ENCODE data around the gene SLC6A14. TPM values are rescaled to one million over a fixed set of nuclear protein-coding genes. Genes with fewer than 3 reads are reported as not detected.

Gene SLC6A14, protein sequence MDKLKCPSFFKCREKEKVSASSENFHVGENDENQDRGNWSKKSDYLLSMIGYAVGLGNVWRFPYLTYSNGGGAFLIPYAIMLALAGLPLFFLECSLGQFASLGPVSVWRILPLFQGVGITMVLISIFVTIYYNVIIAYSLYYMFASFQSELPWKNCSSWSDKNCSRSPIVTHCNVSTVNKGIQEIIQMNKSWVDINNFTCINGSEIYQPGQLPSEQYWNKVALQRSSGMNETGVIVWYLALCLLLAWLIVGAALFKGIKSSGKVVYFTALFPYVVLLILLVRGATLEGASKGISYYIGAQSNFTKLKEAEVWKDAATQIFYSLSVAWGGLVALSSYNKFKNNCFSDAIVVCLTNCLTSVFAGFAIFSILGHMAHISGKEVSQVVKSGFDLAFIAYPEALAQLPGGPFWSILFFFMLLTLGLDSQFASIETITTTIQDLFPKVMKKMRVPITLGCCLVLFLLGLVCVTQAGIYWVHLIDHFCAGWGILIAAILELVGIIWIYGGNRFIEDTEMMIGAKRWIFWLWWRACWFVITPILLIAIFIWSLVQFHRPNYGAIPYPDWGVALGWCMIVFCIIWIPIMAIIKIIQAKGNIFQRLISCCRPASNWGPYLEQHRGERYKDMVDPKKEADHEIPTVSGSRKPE
- 0.10 and 0.13 TPM in 2 replicates for total RNA-seq (2014; rRNA removed; shearing (Covaris generic))

DNA sequence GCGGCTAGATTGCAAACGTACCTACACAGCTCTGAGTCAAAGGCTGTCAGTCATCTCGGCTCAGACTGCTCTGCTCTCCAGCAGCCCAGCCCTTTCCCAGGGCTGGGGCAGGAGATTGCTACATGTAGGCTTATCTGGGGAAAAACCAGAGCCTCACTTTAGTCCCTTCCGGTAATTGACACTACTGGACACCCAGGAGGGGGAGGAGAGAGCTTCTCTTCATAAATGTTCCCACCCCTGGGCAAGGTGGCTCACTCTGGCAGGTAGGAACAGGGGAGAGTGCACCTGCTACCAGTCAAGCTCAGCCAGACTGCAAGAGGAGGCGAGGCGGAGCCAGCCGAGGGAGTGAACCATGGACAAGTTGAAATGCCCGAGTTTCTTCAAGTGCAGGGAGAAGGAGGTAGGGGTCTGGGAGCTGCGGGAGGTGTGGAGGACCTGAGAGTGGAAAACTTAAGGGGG, at the start of gene SLC6A14:
Gene SLC6A14, plus strand, starts transcription at position 249 of the 459 bp plus-strand sequence. Its CDS starts 104 bp downstream, at position 353.
- DNase-seq (ENCODE audit: low spot score) = peak; percentile 50

DNA sequence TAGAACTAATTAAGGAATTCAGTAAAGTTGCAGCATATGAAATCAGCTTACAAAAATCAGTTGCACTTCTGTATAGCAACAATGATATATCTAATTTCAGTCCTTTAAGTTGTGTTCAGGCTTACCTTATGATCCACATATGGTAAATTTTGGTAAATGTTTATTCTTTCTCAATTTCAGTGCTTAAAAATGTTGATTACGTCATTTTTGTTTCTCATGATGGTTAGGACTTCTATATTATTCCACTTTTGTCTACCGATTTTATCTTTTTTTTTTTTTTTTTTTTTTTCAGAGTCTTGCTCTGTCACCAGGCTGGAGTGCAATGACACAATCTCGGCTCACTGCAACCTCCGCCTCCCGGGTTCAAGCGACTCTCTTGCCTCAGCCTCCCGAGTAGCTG, 40.7 kb upstream of the SLC6A14 start:
- DNase-seq (ENCODE audit: low spot score) = no peak

DNA sequence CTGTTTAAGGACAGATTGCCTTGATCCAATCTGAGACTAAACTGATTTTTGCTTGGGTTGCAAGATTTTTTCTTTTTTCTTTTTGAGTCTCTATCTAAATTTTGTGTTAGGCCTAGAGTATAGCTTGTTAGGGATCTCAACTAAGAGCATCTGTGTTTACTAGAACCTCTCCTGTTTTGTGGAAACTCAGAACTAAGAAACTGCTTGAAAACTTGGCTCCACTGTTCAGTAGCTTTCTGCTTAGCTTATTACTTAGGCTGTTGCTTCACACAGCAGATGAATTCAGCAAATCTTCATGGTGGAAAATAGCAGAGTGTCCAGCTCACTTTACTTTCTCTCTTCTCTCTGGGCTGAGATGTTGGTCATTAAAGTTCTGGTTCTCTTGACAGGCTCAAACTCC, 36.7 kb upstream of the SLC6A14 start:
- no peak for DNase-seq (ENCODE audit: low spot score)

DNA sequence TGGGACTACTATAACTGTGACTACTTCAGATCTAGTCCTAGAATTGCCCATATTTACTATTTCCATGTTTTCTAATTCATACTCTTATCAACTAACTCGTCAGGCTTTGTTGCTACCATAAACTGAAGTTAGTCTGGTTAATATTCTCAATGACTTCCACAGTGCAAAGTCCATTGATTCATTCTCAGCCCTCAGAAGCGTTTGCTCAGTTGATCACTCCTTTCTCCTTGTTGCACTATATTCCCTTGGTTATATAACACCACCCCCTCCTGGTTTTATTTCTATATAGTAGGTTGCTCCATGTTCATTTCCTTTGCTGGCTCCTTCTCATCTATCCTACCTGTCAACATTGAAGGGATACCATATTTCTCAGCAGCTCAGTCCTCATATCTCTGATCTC, 27.2 kb upstream of the SLC6A14 start:
- peak; percentile 15 for DNase-seq (ENCODE audit: low spot score)

DNA sequence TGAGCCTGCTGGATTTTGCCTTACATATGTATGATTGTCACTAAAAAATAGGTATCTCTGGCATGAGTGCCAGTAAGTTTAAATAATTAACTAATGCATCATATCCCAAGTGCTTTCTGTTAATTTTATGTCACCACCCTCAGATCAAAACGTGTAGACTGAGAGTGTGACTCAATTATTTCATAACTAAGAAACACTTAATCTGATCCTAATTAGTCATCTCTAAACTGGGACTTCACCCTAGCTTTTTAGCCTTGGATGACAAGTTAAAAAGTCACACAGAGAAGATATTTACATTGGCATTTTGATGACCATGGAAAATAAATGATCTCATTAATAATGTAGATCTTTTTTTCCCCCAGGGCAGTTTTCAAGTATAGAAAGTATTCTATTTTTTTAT, 23.1 kb upstream of the SLC6A14 start:
- DNase-seq (ENCODE audit: low spot score) = no peak

DNA sequence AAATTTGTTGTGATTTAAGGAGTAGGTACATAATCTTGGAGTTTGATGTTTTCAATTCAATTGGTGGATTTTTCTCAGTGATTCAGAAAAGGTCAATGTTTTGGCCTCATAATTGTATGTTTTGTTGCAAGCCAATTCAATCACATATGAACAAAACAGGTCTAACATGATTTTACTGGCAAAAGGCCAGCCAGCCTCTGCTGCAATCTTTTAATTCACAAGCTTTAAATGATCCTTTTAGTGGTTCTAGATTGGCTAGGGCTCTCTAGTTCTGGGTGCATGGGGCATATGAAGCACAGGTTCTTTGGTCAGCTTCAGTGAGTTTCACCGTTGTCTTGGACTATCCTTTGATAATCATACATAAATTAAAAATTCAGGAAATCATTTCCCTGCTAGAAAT, 19.2 kb upstream of the SLC6A14 start:
- peak; percentile 66 for DNase-seq (ENCODE audit: low spot score)

DNA sequence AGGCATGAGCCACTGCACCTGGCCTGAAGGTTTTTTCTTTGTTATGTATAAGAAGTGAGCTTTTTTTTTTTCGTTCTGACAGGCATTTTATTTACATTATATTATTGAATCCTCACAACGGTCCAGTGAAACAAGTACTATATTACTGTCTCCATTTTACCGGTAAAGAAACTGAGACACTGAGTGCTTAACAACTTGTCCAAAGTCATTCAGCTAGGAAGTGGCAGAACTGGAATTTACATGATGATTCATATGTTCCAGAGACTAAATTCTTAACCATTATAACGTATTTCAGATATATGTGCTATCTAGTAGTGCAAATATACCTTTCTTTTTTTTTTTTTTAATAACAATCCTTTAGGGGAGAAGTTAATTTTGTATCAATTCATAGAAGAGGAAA, 18.4 kb upstream of the SLC6A14 start:
- DNase-seq (ENCODE audit: low spot score) = no peak

DNA sequence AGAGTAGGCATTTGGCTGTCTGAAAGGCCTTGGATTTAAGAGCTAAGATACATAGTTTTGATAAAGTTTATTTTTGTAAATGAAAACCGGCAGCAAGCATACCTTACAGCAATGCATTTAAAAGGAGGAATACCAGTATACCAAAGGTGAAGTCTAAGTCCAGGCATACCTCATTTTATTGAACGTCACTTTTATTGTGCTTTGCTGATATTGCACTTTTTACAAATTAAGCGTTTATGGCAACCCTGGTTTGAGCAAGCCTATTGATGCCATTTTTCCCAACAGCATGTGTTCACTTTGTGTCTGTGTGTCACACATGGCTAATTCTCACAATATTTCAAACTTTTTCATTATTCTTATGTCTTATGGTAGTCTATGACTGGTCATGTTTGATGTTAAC, 8.4 kb upstream of the SLC6A14 start:
- DNase-seq (ENCODE audit: low spot score) = no peak

DNA sequence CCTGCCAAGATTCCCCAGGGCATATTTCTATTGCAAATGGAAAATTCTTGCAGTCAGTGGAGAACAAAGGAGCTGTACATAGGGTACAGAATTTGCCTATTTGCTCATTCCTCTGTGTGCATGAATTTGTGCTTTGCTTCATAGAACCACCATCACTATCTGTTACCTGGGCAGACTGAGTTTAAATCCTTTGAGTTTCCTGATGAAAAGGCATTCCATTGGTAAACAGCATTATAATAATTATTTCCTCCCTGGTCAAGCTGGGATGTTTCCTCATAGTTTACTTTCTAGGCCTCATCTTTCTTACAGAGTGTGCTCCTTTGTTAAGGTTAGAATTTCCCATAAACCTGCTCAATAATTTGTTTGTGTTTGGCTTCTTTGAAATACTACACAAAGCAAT, 809 bp upstream of the SLC6A14 start:
- no peak for DNase-seq (ENCODE audit: low spot score)

DNA sequence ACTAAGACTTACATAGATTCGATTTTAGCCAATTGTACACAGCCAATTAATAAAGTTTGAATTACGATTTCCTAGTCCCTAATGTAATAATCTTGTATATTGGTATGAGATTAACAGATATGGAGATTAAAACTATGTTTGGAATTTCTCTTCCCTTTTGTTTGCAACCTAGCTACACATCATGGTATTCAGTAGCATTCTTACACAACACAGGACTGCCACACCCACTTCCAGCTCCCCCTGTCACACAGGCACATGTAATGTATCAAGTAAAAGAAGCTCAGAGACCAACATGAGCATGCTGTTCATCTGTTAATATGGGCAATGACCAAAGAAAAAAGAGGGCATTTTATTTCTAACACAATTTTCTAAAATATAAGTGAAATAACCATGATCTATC, 12.8 kb downstream of the SLC6A14 start:
- no peak for DNase-seq (ENCODE audit: low spot score)

DNA sequence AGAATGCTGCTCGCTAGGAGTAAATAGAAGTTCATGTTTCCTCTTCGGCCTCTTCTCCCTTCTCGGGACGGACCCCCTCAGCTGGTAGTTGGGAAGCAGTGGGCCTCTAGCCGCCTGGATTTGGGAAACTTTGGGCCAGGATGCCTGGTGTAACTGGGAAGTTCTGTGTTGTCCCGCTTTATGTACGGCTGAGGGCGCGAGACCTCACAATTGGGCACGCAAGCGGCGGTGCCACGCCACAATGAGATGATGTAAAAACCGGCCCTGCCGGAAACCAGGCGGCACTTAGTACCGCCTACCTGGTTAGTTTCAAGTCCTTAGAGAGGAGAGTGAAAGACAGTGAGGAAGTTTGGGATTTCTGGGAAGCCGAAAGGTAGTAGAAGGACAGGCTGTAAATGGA, 26.4 kb downstream of the SLC6A14 start, which contains the start of gene CT83:
Gene CT83, minus strand, starts transcription at position 155 of the 400 bp plus-strand sequence. Its CDS starts 120 bp downstream, at position 35.
- DNase-seq (ENCODE audit: low spot score) = no peak

DNA sequence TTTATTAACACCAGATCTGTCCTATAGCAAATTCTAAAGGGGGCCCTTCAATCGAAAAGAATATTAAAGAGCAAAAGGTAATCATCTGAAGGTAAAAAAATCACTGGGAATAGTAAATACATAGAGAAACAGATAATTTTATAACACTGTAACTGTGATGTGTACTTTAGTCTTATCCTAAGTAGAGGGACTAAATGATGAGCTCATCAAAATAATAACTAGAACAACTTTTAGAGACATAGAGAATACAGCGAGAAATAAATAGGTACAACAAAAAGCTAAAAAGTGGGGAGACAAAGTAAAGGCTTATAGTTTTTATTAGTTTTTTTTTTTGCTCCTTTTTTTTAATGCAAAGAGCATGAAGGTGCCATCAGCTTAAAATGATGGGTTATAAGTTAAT, 43.7 kb downstream of the SLC6A14 start:
- no peak for DNase-seq (ENCODE audit: low spot score)

DNA sequence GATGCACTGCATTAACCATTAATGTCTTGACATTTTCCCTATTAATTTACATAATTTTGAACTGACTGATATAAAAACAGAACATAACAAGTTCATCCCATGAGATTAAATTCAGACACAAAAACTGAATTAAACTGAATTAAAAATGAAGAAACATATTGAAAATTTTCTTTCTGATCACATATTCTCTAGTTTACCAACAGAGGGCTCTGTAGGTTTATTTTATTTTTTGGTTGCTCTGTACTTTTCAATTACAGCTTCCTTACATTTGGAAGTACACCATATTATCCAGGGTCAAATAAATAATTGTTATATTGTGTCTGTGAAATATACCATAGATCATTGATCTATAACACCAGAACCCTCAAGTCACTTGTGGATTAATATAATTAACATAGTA, 53.7 kb downstream of the SLC6A14 start:
- peak; percentile 17 for DNase-seq (ENCODE audit: low spot score)

DNA sequence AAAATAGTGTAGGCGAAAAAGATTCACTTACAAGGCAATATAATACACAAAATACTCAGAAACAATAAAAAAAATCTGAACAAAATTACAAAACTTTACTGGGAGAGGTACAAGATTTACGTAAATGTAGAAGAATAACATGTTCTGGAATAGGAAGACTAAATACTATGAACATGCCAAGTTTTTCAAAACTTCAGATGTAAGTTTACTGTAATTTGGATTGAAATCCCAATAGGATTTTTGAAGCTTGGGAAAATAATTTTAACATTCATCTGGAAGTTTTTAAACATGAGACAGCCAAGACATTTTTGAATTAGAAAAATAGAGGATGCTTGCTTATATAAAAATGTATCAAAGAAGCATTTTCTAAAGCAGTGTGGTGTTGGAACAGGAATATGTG, 56.9 kb downstream of the SLC6A14 start:
- DNase-seq (ENCODE audit: low spot score) = no peak

DNA sequence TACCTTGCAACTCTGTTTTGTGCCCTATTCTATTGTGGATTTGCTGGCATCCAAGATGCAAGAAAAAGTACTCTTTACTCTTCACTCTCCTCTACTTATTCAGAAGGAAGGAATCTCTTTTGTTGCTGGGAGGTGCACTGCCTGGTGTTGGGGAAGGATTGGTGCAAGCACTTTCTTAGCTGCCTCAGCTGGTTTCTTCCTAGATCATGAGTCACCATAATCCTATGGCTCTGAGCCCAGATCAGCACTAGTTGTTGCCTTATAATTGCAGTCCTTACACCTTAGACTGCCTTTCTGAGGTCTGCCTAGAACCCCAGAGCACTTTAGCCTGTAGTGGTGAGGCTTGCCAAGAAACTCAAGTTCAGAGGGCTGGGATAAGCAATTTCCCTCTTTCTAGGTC, 63.4 kb downstream of the SLC6A14 start:
- DNase-seq (ENCODE audit: low spot score) = peak; percentile 31

Small RNA genes within 50 kb of the gene (small RNA-seq; reads per million reads assigned to genes)
- not detected for gene RNU6-154P

Other genes with a start within 250 kb of the SLC6A14 start
- gene CT83, start 26.4 kb downstream of the SLC6A14 start, total RNA-seq (2014; rRNA removed; shearing (Covaris generic)) = not detected in 2 replicates